Measurements from ENCODE around the gene ZNRF1. TPM values are rescaled to one million over a fixed set of nuclear protein-coding genes. Genes with fewer than 3 reads are reported as not detected.
"Not testable (repeated sequence)": the region's sequence is repeated elsewhere in the genome, so short reads cannot be mapped to it uniquely, and the experiment has no call there.

Gene ZNRF1
- polyA plus RNA-seq, 1 donor: 34.6 TPM

DNA sequence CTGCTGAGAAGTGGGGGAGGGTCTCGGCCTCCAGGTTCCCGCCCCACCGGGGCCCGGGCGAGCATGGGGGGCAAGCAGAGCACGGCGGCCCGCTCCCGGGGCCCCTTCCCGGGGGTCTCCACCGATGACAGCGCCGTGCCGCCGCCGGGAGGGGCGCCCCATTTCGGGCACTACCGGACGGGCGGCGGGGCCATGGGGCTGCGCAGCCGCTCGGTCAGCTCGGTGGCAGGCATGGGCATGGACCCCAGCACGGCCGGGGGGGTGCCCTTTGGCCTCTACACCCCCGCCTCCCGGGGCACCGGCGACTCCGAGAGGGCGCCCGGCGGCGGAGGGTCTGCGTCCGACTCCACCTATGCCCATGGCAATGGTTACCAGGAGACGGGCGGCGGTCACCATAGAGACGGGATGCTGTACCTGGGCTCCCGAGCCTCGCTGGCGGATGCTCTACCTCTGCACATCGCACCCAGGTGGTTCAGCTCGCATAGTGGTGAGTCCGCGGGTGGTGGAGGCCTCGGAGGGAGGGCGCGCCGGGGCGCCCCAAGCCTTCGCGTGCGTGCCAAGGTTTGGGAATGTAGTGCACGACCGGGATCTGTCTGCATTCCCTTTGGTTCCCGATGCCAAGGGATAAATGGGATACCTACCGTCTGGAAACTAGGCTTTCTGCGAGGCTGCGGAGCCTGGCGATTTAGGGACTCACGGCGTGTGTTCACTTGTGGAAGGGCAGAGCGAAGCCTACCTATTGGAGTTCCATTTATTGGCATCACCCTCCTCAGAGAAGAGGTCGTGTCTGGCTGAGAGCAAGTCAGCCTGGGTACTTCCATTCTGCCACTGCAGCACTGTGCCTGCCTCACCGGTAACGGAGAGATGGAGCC is 1.0 kb downstream of the ZNRF1 start:
- no peak for DNase-seq

DNA sequence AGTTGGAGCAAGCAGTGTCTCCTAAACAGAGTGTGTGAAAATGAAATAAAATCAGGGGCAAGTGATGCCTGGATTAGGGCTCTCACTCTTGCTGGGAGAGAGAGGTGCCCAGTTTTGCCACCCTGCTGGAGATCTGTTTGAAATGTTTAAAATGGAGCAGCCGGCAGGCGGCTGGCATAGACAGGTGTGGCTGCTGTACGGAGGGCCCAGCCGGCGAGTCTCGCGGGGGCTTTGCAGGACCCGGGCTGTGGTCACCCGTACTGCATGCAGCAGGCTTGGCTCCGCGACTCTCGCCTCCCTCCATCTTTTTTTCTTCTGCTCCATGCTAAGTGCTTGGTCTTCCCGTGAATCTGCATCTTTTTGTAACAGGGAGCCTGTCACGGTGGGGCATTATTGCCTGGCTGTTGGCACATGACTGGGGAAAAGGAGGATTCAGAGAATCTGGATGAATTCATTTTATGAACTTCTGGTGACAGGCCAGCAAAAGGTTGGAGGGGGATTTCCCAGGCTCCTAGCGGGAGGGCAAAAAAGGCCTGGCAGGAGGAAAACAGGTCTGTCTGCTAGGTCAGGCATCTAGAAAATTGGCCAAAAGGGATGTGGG is 1.8 kb downstream of the ZNRF1 start:
- no peak for DNase-seq

DNA sequence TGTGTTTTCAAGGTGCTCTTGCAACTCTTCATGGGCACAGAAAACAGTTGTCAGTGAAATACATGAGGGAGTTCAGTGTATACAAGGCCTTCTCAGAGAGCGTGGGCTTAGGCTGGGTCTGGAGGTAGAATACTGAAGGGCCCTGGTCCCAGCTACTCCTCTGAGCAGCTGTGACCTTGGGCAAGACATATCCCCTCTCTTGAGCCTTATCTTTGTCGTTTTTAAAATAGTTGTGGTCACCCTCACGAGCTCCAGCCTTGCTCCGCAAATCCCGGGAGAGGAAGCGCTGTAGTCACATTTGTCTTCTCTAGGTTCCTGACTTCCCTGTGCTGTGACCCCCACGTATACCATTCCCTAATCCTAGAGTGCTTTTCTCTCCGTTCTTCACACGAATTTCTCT is 3.6 kb downstream of the ZNRF1 start:
- DNase-seq: no peak

DNA sequence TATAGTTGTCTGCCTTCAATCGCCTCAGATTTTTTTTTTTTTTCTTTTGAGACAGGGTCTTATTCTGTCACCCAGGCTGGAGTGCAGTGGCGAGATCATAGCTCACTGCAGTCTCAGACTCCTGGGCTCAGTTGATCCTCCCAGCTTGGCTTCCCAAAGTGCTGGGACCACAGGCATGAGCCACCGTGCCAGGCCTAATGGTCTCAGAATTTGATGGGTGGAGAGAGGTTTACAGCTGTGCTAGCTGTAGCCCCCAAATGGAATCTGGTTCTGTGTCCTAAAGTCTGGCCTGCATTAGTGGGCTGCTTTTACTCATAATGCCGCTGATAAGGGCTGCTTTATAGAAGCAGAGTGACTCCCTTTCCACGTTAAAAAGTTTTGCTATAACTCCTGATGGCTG is 5.1 kb downstream of the ZNRF1 start:
- DNase-seq: no peak

DNA sequence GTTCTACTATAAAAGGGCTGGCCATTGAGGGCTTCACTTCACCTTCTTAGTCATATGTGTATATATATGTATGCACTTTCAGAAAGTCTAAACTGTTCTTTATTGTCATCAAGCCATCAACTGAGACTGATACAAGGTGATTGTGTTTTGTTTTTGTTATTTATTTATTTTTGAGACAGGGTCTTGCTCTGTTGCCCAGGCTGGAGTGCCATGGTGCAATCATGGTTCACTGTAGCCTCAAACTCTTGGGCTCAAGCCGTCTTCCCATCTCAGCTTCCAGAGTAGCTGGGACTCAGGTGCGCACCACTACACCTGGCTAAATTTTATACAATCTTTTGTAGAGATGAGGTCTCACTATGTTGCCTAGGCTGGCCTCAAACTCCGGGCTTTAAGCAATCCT is 5.6 kb downstream of the ZNRF1 start:
- DNase-seq: no peak

DNA sequence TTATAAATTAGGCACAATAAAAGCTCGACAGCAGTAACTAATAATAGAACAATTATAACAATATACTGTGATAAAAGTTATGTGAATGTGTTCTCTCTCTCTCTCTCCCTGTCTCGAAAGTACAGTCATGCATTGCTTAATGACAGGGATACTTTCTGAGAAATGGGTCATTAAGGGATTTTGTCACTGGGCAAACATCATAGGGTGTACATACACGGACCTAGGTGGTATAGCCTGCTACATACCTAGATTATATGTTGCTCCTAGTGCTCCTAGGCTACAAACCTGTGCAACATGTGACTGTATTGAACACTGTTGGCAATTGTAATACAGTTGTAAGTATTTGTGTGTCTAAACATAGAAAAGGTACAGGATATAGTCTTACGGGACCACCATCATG is 6.9 kb downstream of the ZNRF1 start:
- DNase-seq: no peak

DNA sequence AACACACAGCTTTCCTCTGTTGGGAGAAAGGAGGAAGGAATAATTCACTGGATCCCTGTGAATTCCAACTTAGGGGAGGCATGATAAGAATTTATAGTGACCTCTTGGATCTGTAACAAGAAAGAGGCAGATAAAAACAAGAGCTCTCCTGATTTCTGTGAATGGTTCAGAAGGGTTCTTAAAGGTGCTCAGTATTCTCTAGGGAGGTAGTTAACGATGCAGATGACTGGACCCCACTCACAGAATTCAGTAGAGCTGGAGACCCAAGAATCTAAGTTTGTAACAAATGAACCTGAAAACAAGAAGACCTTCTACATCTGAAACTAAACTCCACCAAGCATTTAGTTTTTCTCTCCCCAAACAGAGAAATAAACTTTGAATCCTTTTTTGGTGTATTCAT is 8.6 kb downstream of the ZNRF1 start:
- DNase-seq: no peak

DNA sequence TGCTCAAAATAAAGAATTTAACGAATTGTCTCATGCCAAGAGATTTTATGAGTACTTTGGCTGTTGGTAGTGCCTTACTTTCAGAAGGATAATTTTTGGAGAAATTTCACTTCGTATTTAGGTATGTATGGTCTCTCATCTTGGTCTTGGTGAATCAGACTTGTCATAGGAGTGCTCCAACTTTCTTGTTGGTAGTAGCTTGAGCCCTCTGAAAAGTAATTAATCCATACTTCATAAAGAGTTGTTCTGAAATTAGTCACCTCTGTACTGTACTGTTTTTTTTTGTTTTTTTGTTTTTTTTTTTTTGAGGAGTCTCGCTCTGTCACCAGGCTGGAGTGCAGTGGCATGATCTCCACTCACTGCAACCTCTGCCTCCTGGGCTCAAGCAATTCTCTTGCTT is 11.6 kb downstream of the ZNRF1 start:
- DNase-seq: no peak

DNA sequence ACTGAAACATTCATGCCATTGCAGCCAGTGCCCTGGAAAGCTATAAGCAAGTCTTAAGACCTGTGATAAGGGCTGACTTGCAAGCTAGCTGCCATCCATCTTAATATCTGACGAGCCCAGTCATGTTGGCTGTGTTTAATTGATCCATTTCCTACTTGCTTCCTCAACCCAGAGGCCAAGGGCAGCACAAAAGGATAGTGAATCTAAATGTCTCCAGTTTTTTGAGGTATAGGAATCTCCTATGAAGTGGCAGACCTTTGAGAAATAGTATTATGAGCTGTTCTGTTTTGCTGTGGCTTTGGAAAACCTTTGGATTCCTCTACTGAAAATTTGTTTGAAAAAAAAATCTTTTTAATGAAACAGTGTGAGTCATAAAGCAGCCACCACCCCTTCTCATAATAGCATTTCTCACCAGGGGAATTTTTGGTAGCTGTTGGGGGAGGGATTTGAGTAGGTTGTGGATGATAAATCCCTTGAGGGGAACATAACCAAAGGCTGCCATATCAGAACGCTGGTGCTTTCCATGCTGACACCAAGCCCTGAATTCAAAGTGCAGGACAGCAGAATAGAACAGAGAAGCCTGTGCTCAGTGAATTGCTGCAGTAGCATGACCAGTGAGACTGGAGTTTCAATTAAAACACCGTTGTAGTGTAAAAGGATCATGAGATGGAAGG is 12.9 kb downstream of the ZNRF1 start:
- no peak for DNase-seq

DNA sequence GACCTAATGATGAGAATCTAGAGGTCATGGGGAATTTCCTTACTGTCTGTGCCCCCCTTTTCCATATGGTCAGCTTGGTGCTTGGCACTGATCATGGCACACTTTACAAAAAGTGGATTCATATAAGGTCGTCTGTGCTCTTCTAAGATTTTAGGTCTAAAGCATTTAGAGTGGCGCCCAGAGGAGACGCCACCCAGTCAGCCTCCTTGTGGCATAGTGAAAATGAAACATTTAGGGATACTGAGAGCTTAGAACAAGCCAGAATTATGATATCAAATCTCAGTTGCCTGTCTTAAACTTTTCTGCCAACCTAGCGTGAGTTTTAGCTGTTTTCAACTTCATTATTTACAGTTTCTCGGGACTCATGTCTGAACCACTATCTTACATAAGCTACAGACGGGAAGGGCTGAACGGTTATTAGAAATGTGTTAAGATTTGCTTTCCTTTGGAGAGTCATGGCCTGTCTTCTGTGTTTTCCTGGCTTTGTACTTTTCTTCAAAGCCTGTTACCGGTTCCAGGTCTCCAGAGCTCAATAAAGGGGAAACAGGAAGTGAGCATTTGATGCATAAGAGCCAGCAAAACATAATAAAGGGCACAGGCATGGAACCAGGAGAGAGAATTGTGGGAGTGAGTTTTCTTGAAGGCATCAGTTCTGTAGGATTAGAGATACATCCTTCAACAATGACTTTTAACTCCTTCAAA is 13.7 kb downstream of the ZNRF1 start:
- DNase-seq: no peak

DNA sequence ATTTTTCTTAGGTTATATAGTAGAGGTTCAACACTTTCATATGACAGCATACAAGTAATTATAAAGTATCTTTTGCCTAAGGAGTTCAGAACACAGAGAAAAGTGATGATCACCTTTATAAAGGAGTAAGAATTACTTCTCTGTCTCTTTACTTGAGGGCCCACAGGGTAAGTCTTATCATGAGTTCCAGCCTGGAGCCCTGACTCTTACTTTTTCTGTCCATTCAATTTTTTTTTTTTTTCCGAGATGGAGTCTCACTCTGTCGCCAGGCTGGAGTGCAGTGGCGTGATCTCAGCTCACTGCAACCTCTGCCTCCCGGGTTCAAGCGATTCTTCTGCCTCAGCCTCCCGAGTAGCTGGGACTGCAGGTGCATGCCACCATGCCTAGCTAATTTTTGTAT is 14.3 kb downstream of the ZNRF1 start:
- not testable (repeated sequence) for DNase-seq

DNA sequence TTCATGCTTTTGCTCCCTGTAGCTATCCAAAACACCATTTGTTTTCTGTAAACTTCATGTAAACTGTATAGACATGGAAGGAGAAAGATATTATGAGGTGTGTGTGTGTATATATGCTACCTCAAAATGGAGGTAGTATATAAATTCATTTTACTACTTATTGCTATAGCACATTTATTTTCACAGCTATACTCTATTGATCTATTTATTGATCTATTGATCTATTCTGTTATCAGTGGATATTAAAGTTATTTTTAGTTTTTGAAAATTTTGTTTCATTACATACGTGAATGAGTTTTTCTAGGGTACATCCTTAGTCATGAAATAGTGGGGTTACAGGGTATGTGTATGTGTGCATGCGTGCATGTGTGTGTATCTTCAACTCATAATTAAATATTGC is 15.5 kb downstream of the ZNRF1 start:
- DNase-seq: no peak

DNA sequence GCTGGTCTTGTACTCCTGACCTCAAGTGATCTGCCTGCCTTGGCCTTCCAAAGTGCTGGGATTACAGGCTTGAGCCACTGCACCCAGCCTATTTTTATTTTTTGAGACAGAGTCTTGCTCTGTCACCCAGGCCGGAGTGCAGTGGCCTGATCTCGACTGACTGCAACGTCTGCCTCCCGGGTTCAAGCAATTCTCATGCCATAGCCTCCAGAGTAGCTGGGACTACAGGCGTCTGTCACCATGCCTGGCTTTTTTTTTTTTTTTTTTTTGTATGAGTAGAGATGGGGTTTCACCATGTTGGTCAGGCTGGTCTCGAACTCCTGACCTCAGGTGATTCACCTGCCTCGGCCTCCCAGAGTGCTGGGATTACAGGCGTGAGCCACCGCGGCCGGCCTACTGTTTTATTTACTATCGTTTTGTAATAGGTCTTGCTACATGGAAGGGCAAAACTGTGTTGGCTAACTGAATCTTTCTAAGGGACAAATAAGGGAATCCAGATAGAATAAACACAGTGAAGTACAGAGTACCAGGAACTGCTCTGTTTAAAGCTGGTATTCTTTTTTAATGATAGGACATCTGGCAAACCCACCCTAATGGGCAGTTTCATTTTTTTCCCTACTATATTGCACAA is 17.7 kb downstream of the ZNRF1 start:
- DNase-seq: not testable (repeated sequence)

DNA sequence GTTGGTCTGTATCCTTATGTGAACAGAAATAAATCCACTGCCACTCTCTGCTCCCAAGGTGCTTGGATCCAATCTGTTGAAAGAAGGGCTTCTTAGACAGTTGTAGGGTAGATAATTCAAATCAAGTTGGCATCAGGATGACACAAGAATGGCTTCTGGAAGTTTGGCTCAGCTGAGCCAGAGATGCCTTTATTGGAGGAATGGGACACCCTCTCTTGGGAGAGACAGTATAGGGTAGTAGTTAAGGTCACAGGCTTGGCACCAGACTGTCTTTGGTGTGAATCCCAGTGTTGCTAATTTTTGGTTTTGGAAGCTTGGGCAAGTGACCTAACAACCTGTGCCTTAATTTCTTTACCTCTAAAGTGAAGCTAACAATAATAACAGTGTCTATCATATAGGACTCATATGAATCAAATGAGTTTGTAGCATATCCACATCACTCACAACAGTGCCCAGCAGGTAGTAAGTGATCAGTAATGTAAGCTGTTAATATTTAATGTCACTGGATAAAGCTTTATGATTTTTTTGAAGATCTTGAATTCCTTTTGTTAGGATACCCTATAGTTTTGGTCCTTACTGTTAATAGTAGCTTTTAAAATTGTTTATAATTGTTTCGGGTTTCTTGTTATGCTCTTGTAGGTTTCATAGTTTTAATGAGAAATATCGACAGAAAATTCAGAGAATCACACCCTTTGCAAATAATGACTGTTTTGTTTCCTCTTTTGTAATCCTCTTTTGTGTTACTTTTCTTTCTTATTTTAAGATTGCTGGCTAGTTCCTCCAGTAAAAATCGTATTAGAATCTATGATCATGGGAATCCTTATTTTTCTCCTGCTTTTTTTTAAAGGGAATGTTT is 19.1 kb downstream of the ZNRF1 start:
- DNase-seq: no peak

DNA sequence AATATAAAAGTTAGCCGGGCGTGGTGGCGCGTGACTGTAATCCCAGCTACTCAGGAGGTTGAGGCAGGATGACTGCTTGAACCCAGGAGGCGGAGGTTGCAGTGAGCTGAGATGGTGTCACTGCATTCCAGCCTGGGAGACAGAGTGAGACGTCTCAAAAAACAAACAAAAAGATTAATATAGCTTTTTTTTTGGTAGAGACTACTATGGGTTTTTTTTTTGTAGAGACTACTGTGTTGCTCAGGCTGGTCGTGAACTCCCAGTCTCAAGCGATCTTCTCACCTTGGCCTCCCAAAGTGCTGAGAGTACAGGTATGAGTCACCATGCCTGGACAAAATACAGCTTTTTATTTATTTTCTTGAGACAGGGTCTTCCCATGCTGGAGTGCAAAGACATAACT is 20.2 kb downstream of the ZNRF1 start:
- no peak for DNase-seq

DNA sequence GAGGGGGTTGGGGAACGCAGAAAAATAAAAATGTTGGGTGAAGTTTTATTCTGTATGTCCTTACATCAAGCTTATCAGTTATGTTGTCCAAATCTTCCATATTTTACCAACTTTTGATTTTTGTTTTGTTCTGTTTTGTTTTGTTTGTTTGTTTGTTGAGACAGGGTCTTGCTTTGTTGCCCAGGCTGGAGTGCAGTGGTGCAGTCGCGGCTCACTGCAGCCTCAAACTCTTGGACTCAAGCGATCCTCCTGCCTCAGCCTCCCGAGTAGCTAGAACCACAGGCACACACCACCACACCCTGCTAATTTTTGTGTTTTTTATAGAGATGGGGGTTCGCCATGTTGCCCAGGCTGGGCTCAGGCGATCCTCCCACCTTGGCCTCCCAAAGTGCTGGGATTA is 20.8 kb downstream of the ZNRF1 start:
- no peak for DNase-seq

DNA sequence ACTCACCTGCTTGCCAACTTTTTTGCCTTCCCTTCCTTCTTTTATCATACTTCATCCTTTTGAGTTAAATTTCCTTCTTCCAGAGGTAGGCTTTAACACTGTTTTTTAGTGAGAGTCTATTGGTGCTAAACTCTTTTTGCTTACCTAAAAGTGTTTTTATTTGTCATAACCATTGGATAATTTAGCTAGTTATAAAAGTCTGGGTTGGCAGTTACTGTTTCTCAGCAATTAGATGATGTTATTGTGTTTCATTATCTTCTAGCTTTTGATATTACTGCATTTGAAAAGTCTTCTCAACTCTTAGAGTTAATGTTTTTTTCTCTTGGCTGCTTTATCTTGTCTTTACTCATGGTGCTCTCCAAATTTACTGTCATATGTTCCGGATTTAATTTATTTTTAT is 22.6 kb downstream of the ZNRF1 start:
- DNase-seq: no peak

DNA sequence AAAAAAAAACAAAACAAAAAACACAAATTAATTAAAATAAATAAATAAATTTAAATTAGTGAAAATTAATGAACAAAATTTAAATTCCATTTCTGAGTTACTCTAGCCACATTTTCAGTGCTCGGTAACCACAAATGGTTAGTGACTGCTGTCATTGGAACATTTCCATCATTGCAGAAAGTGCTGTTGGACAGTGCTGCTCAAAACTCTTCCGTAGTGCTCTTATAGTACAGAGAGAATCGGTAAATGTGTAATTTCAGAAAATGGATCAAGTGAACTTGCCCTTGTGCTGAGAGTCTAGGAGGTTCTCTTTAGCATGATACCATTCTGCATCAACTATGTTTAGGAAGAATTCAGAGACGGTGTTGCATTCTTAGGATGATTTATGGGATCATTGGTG is 23.7 kb downstream of the ZNRF1 start:
- no peak for DNase-seq

DNA sequence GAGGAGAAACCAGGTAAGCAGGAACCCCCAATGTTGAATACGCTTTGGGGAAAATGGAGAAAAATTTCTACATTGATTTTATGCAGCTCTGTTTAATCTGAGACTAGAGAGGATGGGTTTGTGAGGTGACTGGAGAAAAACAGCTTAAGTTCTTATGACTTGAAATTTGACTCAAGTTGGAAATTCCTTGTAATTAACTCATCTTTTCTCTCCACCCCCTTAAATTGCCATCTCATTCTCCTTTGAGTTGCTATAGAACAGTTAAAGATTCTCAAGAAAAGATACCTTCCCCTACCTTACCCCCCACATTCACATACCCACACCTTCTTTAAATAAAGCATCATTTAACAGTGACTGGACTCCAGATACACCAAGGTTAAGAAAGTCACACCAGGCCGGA is 24.2 kb downstream of the ZNRF1 start:
- no peak for DNase-seq

DNA sequence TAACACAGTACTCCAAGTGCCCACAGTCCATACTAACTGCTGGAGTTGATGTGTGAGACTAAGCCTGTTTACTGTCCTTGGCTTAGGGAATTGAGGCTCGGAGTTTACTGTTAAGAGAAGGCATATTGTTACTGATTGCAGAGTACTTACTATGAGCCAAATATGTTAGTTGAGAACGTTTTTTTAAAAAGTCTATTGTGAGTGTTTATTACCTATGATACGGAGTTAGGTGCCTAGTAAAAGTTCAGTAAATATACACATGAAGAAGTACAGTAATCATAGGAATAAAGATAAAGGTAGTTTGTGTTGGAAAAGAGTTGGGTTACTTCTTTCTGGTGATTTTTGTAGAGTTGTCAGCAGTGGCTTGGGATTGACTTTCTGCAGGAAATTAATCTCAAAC is 25.4 kb downstream of the ZNRF1 start:
- DNase-seq: no peak

DNA sequence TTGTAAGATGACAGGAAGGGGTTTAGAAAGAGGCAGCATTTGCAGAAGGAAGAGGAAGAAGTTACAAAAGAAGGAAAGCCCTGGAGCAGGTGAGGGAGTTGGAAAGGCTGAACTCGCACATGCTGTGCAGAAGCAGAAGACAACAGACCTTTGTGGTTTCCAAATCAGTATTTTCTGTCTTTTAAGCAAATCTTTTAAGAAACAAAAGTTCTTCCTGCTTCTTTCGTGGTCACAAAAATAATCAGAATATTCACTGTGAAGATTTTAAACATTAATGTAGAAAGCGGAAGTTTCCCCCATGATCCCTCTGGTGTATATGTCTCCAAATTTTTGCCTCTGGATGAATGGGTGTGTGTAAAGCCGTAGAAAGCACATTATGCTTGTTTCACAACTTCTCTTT is 25.8 kb downstream of the ZNRF1 start:
- DNase-seq: no peak

All from left kidney (tissue), 2 donors.